Measurements from ENCODE around the gene OR7C1.

The OR7C1 gene

DNA sequence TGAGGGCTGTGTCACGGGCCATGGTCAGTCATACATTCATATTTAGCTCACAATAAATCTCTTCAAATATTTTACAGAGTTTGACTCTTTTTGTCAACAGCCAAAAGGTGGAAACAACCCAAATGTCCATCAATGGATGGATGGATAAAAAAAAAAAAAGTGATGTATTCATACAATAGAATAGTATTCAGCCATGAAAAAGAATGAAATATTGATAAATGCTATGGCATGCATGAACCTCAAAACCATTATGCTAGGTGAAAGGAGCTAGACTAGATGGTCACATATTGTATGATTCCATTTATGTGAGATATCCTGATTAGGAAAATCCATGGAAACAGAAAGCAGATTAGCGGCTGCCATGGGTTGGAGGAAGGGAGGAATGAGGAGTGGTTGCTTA lies 72.9 kb downstream of the OR7C1 start:
- Mint-ChIP-seq H3K36me3 (no peaks in the 10 kb centered on the region), H3K9me3 (no peaks in the 10 kb centered on the region), H3K27ac (no peak overlapping the region), H3K4me3 (no peak overlapping the region), H3K4me1 (no peaks in the 10 kb centered on the region), H3K27me3 (peaks cover 9% of the 10 kb centered on the region)

DNA sequence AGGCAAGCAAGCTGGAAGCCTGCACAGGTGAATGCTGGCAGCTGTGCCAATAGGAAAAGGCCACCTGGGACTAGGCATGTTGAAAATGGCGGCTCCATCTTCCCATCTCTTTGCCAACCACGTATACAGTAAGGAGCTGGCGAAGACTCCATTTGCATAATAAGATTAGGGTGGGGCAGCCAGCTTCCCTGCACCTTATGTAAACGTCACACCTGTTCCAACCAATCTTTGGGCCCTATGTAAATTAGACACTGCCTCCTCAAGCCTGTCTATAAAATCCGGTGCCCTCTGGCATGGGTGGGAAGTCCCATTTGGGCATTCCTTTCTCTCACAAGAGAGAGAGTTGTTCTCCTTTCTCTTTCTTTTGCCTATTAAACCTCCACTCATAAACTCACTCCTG lies 73.4 kb downstream of the OR7C1 start:
- no peak overlapping the region for H3K4me3 Mint-ChIP-seq
- H3K9me3 Mint-ChIP-seq = no peaks in the 10 kb centered on the region
- no peaks in the 10 kb centered on the region for H3K4me1 Mint-ChIP-seq
- H3K36me3 Mint-ChIP-seq = no peaks in the 10 kb centered on the region
- H3K27ac Mint-ChIP-seq = no peak overlapping the region
- H3K27me3 Mint-ChIP-seq = peaks cover 9% of the 10 kb centered on the region

DNA sequence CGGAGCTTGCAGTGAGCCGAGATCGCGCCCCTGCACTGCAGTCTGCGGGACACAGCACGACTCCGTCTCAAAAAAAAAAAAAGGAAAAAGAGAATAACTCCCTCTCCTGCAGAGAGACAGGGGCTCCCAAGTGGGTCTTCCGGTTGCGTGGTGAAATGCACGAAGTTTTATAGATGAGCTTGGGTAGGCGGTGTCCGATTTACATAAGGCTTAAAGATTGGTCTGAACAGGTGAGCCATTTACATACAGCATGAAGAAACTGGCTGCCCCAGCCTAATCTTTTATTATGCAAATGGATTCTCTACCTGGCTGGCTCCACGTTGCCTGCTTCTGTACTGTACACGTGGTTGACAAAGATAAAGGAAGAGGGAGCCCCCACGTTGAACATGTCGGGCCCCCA lies 76.2 kb downstream of the OR7C1 start:
- H3K9me3 Mint-ChIP-seq = no peaks in the 10 kb centered on the region
- peaks cover 6% of the 10 kb centered on the region for H3K27me3 Mint-ChIP-seq
- no peak overlapping the region for H3K27ac Mint-ChIP-seq
- H3K36me3 Mint-ChIP-seq = no peaks in the 10 kb centered on the region
- H3K4me3 Mint-ChIP-seq = no peak overlapping the region
- no peaks in the 10 kb centered on the region for H3K4me1 Mint-ChIP-seq

DNA sequence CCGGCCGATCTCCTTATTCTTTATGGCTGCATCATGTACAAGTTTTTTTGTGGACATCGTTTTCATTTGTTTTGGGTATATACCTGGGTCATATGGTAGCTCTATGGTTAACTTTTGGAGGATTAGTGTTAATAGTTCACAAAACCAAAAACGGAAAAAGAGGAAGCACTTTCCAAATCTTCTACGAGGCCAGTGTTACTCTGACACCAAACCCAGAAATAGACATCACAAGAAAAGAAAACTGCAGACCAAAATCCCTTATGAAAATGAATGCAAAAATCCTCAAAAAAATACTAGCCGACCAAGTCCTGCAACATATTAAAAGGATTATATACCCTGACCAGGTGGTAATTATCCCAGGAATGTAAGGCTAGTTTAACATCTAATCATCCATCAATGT lies 86.4 kb downstream of the OR7C1 start:
- H3K27ac Mint-ChIP-seq = no peak overlapping the region
- H3K4me3 Mint-ChIP-seq = no peak overlapping the region
- no peaks in the 10 kb centered on the region for H3K36me3 Mint-ChIP-seq
- no peaks in the 10 kb centered on the region for H3K4me1 Mint-ChIP-seq
- no peaks in the 10 kb centered on the region for H3K27me3 Mint-ChIP-seq
- no peaks in the 10 kb centered on the region for H3K9me3 Mint-ChIP-seq
